ENCODE measurements around the gene STAG3. TPM values are rescaled to one million over a fixed set of nuclear protein-coding genes. Genes with fewer than 3 reads are reported as not detected.

STAG3 gene
- total RNA-seq, 4 donors from 2014 or later = 0.13 to 5.5 TPM; not detected in 2

- intact Hi-C loops (cut with DNase I; ENCODE audit: low total_unique reads) = no loop called here
- TF ChIP-seq POLR2A (IDR thresholded peaks at IDR 0.05) = no peak
- TF ChIP-seq, protein P1, sequence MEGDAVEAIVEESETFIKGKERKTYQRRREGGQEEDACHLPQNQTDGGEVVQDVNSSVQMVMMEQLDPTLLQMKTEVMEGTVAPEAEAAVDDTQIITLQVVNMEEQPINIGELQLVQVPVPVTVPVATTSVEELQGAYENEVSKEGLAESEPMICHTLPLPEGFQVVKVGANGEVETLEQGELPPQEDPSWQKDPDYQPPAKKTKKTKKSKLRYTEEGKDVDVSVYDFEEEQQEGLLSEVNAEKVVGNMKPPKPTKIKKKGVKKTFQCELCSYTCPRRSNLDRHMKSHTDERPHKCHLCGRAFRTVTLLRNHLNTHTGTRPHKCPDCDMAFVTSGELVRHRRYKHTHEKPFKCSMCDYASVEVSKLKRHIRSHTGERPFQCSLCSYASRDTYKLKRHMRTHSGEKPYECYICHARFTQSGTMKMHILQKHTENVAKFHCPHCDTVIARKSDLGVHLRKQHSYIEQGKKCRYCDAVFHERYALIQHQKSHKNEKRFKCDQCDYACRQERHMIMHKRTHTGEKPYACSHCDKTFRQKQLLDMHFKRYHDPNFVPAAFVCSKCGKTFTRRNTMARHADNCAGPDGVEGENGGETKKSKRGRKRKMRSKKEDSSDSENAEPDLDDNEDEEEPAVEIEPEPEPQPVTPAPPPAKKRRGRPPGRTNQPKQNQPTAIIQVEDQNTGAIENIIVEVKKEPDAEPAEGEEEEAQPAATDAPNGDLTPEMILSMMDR (IDR thresholded peaks at IDR 0.05 in 4 of 5, conservative IDR thresholded peaks at IDR 0.05 in 1 of 5) = no peak
- DNase-seq (no peak), ATAC-seq (no peak)
- no peak overlapping the region for H3K4me3 ChIP-seq
- H3K27me3 ChIP-seq = peaks cover 4 to 17% (median 14%) of the 10 kb centered on the region in 3 donors
- in situ Hi-C loops (cut with MboI; ENCODE audit: low sequenced_read_pairs in 4 of 4) = loop anchor here in 1 of 4 donors (25.0 kb wide), 1 partner anchor 173 kb away; no protein-coding TSS in a partner anchor
- peaks cover 2 to 10% of the 10 kb centered on the region in 2 donors for H3K4me1 ChIP-seq
- H3K36me3 ChIP-seq = no peaks in the 10 kb centered on the region
- no peaks in the 10 kb centered on the region for H3K9me3 ChIP-seq
- no peak overlapping the region for H3K27ac ChIP-seq
Observed at GRCh38 chr7:100163871-100164270, 13.8 kb upstream of the STAG3 start.

DNA sequence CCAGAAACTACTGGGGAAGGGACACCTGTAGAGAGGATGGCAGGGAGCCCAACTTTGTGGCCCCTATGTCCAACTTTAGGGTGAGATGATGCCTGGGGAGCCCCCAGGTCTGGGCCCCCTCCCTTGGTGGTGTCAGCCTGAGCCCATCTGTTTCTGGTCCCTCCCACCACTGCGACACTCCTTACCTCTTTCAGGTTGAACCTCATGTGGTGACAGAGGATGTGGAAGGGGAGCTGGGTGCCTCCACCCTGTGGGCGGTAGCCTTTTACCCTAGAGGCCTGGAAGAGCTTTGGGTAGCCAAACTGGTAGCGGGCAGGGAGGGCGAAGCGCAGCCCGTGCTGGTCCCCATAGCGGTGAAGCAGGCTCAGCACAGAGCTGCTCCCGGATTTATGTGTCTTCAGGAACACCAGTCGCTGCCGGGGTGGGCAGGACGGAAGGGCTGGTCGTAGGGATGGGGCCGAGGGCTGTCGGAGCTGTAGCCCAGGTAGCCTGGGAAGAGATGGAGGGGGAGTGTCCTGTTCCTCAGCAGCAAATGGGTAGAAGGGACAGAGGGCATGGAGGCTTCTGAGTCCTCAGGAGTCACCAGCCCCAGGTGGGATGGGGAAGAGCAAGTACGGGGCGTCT is 11.3 kb upstream of the STAG3 start:
- intact Hi-C loops (cut with DNase I; ENCODE audit: low total_unique reads) = no loop called here
- H3K27me3 ChIP-seq = peaks cover 4 to 35% (median 28%) of the 10 kb centered on the region in 3 donors
- in situ Hi-C loops (cut with MboI; ENCODE audit: low sequenced_read_pairs in 4 of 4) = loop anchor here in 1 of 4 donors (25.0 kb wide), 1 partner anchor 171 kb away; no protein-coding TSS in a partner anchor
- no peak for ATAC-seq
- TF ChIP-seq POLR2A (IDR thresholded peaks at IDR 0.05) = no peak
- TF ChIP-seq, protein P1 (IDR thresholded peaks at IDR 0.05 in 4 of 5, conservative IDR thresholded peaks at IDR 0.05 in 1 of 5) = no peak
- no peak overlapping the region for H3K27ac ChIP-seq
- no peak overlapping the region for H3K4me3 ChIP-seq
- no peaks in the 10 kb centered on the region for H3K9me3 ChIP-seq
- H3K36me3 ChIP-seq = no peaks in the 10 kb centered on the region
- no peak for DNase-seq
- peaks cover 2 to 9% of the 10 kb centered on the region in 2 donors for H3K4me1 ChIP-seq

DNA sequence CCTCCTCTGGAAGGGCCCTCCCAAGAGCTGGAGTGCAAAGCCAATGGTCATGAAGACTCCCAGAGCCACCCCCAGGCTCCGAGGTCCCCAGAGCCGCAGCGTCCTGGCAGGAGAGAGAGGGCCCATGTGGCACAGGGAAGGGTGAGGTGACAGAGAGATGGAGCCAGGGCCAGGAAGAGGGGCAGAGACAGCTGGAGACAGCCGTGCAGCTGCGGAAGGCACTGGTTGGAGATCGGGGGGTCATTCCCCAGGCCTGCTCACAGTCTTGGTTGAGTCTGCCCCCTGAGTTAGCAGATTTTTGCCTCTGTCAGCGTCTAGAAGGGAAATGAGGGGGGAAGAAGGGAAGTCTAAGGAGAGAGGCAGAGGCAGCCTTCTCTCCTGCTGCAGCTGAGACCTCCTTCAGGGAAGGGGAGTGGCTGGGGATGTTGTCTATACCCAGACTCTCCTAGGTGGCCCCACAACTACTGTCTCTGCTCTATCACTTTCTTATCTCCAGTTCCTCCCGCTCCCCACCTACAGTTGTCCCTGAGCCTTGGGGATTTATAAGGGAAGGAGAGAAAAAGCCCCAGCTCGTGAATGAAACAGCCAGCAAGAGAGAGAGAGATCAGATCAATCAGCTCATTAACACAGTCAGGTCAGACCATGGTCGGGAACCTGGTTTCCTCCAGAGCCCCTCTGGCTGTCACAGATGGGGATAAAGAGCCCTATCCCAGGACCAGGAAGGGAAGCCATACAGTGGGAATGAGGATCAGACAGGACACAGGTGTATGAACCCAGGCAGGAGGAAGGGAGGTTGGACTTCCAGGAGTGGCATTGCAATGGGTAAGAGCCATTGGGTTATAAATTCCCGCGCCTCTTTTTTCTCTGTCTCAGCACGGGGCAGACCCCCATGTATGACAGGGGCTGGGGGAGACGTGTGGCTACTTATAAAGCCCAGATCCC is 10.5 kb upstream of the STAG3 start:
- no peak for TF ChIP-seq POLR2A (IDR thresholded peaks at IDR 0.05)
- TF ChIP-seq, protein P1 (IDR thresholded peaks at IDR 0.05 in 4 of 5, conservative IDR thresholded peaks at IDR 0.05 in 1 of 5) = no peak
- Histone ChIP-seq H3K4me3 (peak overlapping the region in 3 of 4 donors; percentile 45 to 53 (median 48)), H3K27me3 (peaks cover 8 to 42% (median 35%) of the 10 kb centered on the region in 3 donors), H3K4me1 (peaks cover 2 to 9% of the 10 kb centered on the region in 2 donors), H3K27ac (peak overlapping the region in 1 of 4 donors; percentile 59), H3K36me3 (no peaks in the 10 kb centered on the region), H3K9me3 (no peaks in the 10 kb centered on the region)
- ATAC-seq = no peak
- intact Hi-C loops (cut with DNase I; ENCODE audit: low total_unique reads) (no loop called here), in situ Hi-C loops (cut with MboI; ENCODE audit: low sequenced_read_pairs in 4 of 4) (loop anchor here in 1 of 4 donors (25.0 kb wide), 1 partner anchor 170 kb away; no protein-coding TSS in a partner anchor)
- no peak for DNase-seq

GRCh38 chr7:100167912-100168323 is 9.8 kb upstream of the STAG3 start:
- Histone ChIP-seq H3K27ac (peak overlapping the region; percentile 49 to 63 (median 56)), H3K9me3 (no peaks in the 10 kb centered on the region), H3K4me1 (peaks cover 2 to 9% of the 10 kb centered on the region in 2 donors), H3K4me3 (peak overlapping the region; percentile 38 to 53 (median 46)), H3K36me3 (no peaks in the 10 kb centered on the region), H3K27me3 (peaks cover 8 to 44% (median 40%) of the 10 kb centered on the region in 3 donors)
- intact Hi-C loops (cut with DNase I; ENCODE audit: low total_unique reads) (no loop called here), in situ Hi-C loops (cut with MboI; ENCODE audit: low sequenced_read_pairs in 4 of 4) (loop anchor here in 1 of 4 donors (25.0 kb wide), 1 partner anchor 169 kb away; no protein-coding TSS in a partner anchor)
- peak; percentile 22 to 35 for ATAC-seq
- DNase-seq = no peak
- TF ChIP-seq, protein P1 (IDR thresholded peaks at IDR 0.05 in 4 of 5, conservative IDR thresholded peaks at IDR 0.05 in 1 of 5) = no peak
- TF ChIP-seq POLR2A (IDR thresholded peaks at IDR 0.05) = no peak

Data from gastrocnemius medialis (tissue), 4 donors.